Amniotic stem cell (primary cell): ENCODE measurements around the gene SIX3.
A peak's percentile ranks its signal among the peaks of the same experiment; 100 is the strongest.

Source experiments
- DNase-seq: peaks from one replicate; lab custom pipeline; 2025; lab: John Stamatoyannopoulos, UW

SIX3 gene

DNA sequence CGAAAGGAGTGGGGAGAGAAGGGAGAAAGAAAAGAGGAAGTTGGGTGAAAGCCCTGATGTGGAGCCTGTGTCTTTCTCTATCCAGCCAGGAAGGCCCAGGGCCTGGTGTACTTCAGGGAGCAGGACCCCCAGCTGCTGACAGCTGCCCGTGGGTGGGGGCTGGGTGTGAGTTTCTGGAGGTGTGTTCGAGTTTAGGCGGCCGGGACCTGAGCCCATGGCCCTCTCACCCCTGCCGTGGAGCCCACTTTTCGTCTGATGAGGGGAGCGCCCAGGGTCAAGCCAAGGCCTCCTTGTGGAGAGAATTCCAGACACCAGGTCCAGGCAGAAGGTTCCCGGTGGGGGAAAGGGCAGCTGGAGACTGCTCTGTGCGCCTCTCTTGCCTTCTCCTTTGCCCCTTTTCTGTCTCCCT lies 2.2 kb downstream of the SIX3 start:
- no peak for DNase-seq

DNA sequence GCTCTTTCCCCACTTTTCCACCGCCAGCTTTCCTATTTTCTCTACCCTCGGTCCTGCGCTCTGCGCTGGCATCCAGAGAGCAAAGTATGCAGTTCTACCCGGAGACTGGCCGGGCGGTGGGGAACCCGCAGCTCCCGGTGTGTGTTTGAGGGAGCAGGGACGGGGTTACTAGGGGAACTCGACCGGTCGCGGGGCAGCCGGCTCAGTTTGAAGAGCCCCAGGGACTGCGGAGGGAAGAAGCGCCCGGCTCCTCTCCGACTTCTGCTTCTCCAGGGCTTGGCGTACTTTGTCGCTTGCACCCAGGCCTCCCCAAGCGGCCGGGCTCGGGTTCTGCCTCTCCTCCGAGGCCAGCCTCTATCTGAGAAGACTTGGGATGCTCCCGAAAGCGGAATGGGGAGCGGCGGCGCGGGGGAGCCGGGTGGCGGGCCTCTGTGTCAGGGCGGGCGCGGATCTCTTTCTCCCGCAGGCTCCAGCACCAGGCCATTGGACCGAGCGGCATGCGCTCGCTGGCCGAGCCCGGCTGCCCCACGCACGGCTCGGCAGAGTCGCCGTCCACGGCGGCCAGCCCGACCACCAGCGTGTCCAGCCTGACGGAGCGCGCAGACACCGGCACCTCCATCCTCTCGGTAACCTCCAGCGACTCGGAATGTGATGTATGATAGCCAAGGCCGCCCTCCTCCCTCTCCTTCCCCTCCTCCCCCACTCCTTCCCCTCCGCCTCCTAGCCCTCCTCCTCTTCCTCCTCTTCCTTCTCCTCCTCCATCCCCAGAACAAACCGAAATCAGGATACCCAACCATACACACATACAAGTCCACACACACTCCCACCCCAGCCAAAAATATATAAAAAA lies 2.8 kb downstream of the SIX3 start:
- DNase-seq, result no peak

- no peak for DNase-seq
Observed at GRCh38 chr2:44944952-44945612, 3.6 kb downstream of the SIX3 start.

DNA sequence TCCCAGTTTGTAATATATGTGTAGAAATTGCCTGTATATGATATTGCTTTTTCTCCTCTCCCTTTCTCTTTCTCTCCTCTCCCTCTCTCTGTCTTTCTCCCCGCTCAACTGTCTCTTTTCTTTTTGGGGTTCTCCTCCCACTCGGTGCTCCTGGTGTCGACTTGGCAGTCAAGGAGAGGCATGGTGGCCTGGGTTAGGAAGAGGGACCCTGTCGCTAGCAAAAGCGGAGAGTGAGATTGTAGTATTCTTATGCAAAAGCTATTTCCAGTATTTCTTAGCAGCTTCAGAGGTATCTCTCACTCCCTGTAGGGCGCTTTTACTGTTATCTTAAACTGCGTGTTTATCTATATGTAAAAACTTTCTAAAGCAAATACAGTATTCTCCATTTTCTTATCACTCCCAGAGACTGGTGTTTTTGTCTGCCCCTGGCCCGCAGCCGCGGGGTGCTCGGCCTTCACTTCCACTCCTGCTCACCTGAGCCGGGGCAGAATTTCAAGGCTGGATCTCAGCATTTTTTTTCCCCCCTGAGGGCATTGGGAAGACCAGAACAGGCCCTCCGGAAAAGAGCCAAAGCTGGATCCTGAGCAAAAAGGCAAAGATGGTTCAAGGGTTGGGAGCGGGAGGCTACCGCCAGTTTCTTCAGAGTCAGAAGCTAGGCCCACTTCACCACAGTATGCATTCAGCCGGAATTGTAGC lies 4.3 kb downstream of the SIX3 start:
- DNase-seq, result no peak

DNA sequence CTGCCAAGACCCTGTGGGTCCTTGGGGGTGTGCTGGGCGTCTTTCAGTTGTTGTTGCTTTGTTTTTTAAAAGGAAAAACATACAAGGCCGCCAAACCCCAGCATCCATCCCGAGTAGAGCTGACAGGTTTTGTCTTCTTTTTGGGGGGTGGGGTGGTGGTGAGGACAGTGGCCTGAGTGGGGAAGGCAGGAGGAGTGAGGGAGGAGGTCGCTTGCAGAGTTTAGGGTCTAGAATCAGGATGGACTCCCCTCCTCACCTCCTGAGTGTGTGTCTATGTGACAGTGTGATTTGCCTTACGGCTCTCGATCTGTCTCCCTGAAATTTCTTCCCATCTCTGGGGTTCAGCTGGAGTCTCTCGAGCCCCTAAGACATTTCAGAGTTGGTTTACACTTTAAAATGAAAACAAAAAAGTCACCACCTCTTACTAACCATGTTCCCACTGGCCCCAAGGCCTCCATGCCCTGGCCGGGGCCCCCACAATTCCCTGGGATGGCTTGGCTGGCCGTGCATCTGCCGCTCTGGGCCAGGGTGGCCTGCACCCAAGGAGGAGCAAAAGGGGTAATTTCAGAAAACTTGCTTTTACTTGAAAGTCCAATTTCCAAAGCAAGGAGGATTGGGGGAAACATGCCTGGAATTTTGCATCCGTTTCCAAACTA lies 5.0 kb downstream of the SIX3 start:
- no peak for DNase-seq

DNA sequence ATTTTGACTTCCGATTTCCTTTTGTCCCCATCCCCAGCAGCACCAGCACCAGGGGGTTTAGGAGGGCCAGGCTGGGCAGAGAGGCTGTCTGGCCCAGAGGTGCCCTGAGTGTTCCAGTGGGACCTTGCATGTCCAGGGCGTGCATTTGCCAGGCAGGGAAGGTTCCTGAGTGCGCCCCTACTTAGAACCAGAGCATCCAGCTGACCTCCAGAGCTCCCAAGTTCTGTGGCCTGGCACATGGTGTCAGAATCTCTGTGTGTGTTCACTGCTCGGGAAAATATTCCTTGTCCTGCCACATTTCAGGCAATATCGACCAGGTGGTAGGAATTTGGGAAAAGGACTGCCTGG lies 5.5 kb downstream of the SIX3 start:
- no peak for DNase-seq

GRCh38 chr2:44948565-44949328 lies 7.2 kb downstream of the SIX3 start:
- DNase-seq, result no peak

- peak; percentile 19 for DNase-seq
Observed at GRCh38 chr2:44949329-44950151, 8.0 kb downstream of the SIX3 start.

DNA sequence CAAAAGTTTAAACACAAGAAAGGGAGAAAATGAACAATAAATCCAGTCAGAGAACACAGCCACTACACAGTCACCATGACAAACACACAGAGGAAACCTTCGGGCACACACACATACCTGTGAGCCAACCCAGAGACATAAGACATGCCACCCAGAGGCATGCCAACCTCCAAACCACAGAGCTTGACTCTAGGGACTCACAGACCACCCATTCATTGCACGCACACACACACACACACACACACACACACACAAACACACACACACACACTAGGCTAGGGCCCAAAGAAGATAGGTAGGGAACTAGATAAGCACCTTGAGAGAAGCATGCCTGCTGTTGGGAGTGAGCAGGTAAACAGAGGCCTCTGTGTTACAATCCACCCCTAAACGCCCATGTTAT lies 9.1 kb downstream of the SIX3 start:
- DNase-seq, result no peak

- no peak for DNase-seq
Observed at GRCh38 chr2:44951124-44951523, 9.6 kb downstream of the SIX3 start.

DNA sequence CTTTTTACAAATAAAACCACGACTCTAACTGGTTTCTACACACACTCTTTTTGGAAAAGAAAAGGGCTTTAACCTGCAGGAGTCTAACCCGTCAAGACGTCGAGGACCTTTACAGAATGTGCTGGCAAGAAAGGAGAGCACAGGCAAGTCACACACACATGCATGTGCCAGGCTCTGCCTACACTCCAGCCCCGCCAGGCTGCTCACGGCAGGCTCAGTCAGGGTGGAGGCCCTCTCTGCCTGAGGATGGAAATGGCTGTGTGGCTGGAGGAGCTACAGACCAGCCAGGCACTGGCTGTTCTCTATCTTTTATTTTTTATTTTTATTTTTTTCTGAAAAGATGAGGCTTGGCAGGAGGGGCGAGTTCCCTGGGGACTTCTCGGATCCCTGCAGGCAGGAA lies 10.2 kb downstream of the SIX3 start:
- DNase-seq, result no peak

DNA sequence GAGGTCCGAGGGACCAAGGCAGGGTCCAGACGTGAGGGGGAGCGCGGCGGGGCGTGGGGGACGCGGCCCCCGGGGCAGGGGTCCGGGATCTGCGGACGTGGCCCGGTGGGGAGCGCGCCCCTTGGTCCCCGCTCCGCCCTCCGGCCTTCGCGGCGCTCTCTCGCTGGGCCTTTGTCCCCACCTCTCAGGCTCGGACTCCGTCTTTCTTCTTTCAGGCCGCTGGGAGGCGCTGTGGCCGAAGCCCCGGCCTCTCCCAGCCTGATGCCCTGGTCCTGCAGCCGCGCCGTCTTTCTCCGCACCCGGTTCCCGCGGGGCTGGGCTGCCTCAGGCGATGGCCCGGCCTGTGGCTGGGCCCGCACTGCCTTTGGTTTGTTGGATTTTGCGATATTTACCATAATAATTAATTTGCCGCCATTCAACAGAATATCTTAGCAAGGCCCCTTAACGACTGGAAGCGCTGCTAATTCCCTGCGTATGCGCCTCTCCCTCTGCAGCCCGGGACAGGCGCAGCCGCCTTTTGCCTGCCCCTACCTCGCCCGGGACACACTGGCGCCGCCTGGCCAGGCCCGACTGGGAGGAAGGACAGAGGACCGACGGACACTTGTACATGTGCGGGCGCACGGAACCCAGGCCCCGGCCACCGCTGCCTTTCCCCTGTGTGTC lies 10.8 kb downstream of the SIX3 start:
- no peak for DNase-seq

DNA sequence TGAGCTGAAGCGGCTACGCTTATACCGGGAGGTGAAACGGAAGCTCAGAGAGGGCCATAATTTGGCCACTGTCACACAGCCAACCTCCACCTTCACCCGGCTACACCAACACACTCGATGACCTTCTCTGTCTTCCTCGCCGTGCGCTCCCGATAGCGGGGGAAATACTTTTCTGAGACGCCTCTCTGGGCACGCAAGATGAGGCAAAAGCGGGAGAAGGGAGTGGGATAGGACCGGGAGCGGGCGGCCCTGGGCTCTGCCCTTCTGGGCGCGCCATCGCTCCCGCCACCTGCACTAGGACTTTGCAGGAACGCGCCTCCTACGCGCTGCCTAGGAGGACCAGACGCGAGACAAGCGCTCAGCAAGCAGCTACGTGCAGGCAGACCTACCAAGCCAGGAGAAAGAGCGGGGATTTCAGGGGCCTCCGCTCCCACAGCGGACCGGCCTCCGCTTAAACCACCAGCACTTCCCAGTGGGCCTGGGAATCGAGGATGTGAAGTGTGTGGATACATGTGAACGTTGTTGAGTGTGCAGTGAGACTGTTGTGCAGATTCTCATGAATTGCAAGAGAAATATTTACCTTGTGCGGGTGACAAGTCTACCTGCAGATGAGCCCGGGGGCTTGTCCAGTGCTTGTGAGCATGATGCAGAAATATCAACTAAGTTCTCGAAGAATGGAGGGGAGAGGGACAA lies 11.4 kb downstream of the SIX3 start:
- DNase-seq, result no peak

GRCh38 chr2:44953499-44953883 lies 12.0 kb downstream of the SIX3 start:
- DNase-seq, result no peak

DNA sequence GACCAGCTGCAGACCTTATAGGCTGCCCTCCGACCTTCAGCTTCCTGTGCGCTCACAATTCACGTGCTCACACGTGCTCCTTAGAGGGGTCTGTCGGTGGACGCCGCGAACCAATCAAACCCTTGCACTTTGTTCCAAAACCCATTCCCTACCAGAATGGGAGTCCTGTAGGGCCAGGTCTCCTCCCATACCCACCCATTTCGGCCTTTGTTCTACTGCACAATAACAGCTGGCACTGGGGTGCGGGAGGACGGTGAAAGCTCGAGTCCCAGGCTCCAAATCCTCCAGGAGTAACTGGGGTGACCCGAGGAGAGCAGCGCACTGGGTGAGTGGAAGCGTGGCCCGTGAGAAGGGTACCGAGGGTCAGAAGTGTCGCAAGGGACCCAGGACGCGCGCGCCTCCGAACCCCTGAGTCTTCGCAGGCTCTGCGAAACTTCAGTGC lies 13.0 kb downstream of the SIX3 start:
- no peak for DNase-seq

GRCh38 chr2:44954889-44955592 lies 13.5 kb downstream of the SIX3 start:
- no peak for DNase-seq

DNA sequence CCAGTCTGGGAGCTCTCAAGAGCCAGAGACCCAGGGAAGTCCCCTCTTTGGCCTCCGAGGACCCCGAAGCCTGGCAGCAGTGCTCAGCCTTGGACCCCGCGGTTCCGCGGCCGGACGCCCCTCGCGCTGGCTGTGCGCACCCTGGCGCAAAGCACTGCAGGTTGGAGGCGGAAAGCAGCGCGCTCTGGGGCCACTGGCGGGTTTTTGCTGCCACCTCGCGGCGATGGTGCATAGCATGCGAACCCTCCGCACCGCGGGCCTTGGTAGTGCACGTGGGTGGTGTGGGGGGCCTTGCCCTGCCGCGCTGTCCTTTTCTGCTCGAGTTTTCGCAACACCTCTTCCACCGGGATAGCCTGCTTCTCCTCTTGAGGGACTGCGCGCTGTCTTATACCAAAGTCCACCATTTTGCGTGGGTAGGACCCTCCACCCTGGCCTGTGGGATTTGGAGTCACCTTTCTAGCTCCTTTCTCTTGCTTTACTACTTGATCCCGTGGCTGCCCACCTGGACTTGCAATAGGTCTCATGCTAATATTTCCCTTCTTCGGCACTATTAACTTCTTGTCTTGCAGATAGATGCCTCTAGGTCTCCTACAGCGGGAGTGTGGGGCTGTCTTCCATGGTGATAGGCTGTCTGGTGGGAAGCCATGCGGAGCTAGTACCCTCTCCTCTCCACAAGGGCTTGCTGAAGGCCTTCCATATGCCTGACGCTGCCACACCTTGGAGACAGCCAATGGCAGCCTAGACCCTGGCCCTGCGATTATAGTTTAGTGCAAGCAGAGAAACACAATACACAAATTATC lies 14.3 kb downstream of the SIX3 start:
- peak; percentile 71 for DNase-seq

DNA sequence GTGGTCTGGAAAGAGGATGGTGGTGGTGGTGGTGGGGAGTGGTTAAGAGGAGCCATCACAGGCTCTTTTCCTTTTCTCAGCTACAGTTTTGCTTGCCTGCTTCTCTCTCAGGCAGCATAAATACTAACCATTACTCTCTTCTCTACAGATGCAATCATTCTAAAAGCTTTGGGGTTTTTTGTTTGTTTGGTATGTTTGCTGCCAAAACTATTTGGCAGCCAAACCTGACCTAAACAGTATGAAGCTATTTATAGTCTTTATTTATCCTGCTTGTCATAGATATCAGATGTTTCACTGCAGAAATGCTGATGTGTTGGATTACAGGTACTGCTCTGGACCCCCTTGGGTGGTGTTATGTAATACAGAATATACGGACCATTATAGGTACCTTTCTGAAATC lies 15.3 kb downstream of the SIX3 start:
- no peak for DNase-seq
